HG02610 (cell line): ENCODE measurements around the gene PKHD1.
"Not testable (repeated sequence)": the region's sequence is repeated elsewhere in the genome, so short reads cannot be mapped to it uniquely, and the experiment has no call there.

Experiments used
- ATAC-seq: cut with Tn5 transposase; IDR thresholded peaks from one replicate; pipeline ENCODE4 v1.9.1; 2021; ENCODE audit warnings: mild to moderate bottlenecking, moderate library complexity; ENCODE audit not compliant: unreplicated experiment

Gene PKHD1

GRCh38 chr6:51995214-51995755, 92.1 kb downstream of the PKHD1 start:
- no peak for ATAC-seq

GRCh38 chr6:51992876-51993275, 94.5 kb downstream of the PKHD1 start:
- ATAC-seq, result no peak

GRCh38 chr6:51989789-51990188, 97.6 kb downstream of the PKHD1 start:
- no peak for ATAC-seq

- ATAC-seq, result no peak
Measured at GRCh38 chr6:51986864-51987263, 100.5 kb downstream of the PKHD1 start.

- no peak for ATAC-seq
Measured at GRCh38 chr6:51983564-51983963, 103.8 kb downstream of the PKHD1 start.

- ATAC-seq, result not testable (repeated sequence)
Measured at GRCh38 chr6:51982695-51983094, 104.7 kb downstream of the PKHD1 start.

- ATAC-seq, result no peak
Measured at GRCh38 chr6:51976374-51976773, 111.0 kb downstream of the PKHD1 start.

GRCh38 chr6:51972659-51973058, 114.8 kb downstream of the PKHD1 start:
- no peak for ATAC-seq

- no peak for ATAC-seq
Measured at GRCh38 chr6:51968265-51968664, 119.1 kb downstream of the PKHD1 start.

- no peak for ATAC-seq
Measured at GRCh38 chr6:51965222-51965801, 122.1 kb downstream of the PKHD1 start.

- ATAC-seq, result no peak
Measured at GRCh38 chr6:51963980-51964379, 123.4 kb downstream of the PKHD1 start.

GRCh38 chr6:51962354-51962753, 125.1 kb downstream of the PKHD1 start:
- ATAC-seq, result no peak

- no peak for ATAC-seq
Measured at GRCh38 chr6:51960419-51960818, 127.0 kb downstream of the PKHD1 start.

- ATAC-seq, result peak; percentile 76
Measured at GRCh38 chr6:51959744-51960383, 127.5 kb downstream of the PKHD1 start.

- no peak for ATAC-seq
Measured at GRCh38 chr6:51954681-51955080, 132.7 kb downstream of the PKHD1 start.

- no peak for ATAC-seq
Measured at GRCh38 chr6:51953246-51953645, 134.2 kb downstream of the PKHD1 start.

GRCh38 chr6:51951924-51952323, 135.5 kb downstream of the PKHD1 start:
- ATAC-seq, result no peak

GRCh38 chr6:51949526-51949925, 137.9 kb downstream of the PKHD1 start:
- ATAC-seq, result no peak

GRCh38 chr6:51939695-51940094, 147.7 kb downstream of the PKHD1 start:
- not testable (repeated sequence) for ATAC-seq

- ATAC-seq, result no peak
Measured at GRCh38 chr6:51936531-51937290, 150.7 kb downstream of the PKHD1 start.

- no peak for ATAC-seq
Measured at GRCh38 chr6:51934098-51934497, 153.3 kb downstream of the PKHD1 start.

GRCh38 chr6:51932956-51933355, 154.5 kb downstream of the PKHD1 start:
- no peak for ATAC-seq
